ENCODE measurements around the gene CPAMD8.

- TF ChIP-seq, protein P1, sequence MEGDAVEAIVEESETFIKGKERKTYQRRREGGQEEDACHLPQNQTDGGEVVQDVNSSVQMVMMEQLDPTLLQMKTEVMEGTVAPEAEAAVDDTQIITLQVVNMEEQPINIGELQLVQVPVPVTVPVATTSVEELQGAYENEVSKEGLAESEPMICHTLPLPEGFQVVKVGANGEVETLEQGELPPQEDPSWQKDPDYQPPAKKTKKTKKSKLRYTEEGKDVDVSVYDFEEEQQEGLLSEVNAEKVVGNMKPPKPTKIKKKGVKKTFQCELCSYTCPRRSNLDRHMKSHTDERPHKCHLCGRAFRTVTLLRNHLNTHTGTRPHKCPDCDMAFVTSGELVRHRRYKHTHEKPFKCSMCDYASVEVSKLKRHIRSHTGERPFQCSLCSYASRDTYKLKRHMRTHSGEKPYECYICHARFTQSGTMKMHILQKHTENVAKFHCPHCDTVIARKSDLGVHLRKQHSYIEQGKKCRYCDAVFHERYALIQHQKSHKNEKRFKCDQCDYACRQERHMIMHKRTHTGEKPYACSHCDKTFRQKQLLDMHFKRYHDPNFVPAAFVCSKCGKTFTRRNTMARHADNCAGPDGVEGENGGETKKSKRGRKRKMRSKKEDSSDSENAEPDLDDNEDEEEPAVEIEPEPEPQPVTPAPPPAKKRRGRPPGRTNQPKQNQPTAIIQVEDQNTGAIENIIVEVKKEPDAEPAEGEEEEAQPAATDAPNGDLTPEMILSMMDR (IDR thresholded peaks at IDR 0.05; ENCODE audit: extremely low read depth in 1 of 2, insufficient read depth in 1 of 2, low read depth in 1 of 2, low read length in 2 of 2): no peak
- TF ChIP-seq MYC (IDR thresholded peaks at IDR 0.05; ENCODE audit: low read depth, low read length) (no peak), POLR2A (IDR thresholded peaks at IDR 0.05; ENCODE audit: low read depth, low read length) (no peak), FOS (IDR thresholded peaks at IDR 0.05; ENCODE audit: borderline replicate concordance, insufficient read depth, low read length) (no peak), EZH2 (IDR thresholded peaks at IDR 0.05; ENCODE audit: borderline replicate concordance, low read depth, low read length, severe bottlenecking) (no peak), POLR2AphosphoS5 (IDR thresholded peaks at IDR 0.05; ENCODE audit: insufficient read depth, low read depth, low read length) (no peak)
- TF ChIP-seq, protein P2, sequence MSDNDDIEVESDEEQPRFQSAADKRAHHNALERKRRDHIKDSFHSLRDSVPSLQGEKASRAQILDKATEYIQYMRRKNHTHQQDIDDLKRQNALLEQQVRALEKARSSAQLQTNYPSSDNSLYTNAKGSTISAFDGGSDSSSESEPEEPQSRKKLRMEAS (IDR thresholded peaks at IDR 0.05; ENCODE audit: insufficient read depth, insufficient read length): no peak
Measured at GRCh38 chr19:16878181-16878965, 148.2 kb downstream of the CPAMD8 start.

Measured in endothelial cell of umbilical vein (primary cell).